Liver (tissue), 3 donors: ENCODE data around the gene CUL4A.

ENCODE experiments used
- CTCF ChIP-seq: fragments of 150-350 bp; IDR thresholded peaks from 2 replicates; pipeline ENCODE4 v1.5.1; 2017; ENCODE audit warnings: improper control_type of control experiment, low read depth, low read length; ENCODE audit not compliant: missing input control
- JUND ChIP-seq, 2 donors: IDR thresholded peaks; 2 replicates each; pipeline ENCODE4 v1.6.1; 2016; ENCODE audit warnings: antibody characterized with exemption in 2 of 2
- MAX ChIP-seq: IDR thresholded peaks from 2 replicates; pipeline ENCODE4 v1.6.1; 2016; ENCODE audit warnings: antibody characterized with exemption
- REST ChIP-seq: IDR thresholded peaks from 2 replicates; pipeline ENCODE4 v1.6.1; 2016; ENCODE audit warnings: antibody characterized with exemption, mild to moderate bottlenecking
- SP1 ChIP-seq: IDR thresholded peaks from 2 replicates; pipeline ENCODE4 v1.6.1; 2018; ENCODE audit warnings: antibody characterized with exemption, mild to moderate bottlenecking
- donor health status: healthy.
- donor health status: healthy.

GRCh38 chr13:113273321-113273720, 63.9 kb downstream of the CUL4A start:
- no peak for TF ChIP-seq CTCF
- TF ChIP-seq JUND (IDR thresholded peaks at IDR 0.05), result no peak
- no peak for TF ChIP-seq SP1
- TF ChIP-seq MAX, result no peak
- TF ChIP-seq REST, result no peak
